Epithelial cell of esophagus (primary cell): ENCODE measurements around the gene PRCD.
A peak's percentile ranks its signal among the peaks of the same experiment; 100 is the strongest.

Experiments used
- DNase-seq: peaks from one replicate; pipeline ENCODE4 v3.0.0; 2010; ENCODE audit warnings: low read depth
- H3K4me3 ChIP-seq: 2 replicates; pipeline ENCODE4 v1.5.1; 2011; ENCODE audit warnings: mild to moderate bottlenecking, low read length, control low read depth
- TF ChIP-seq, protein P1 (sequence below): IDR thresholded peaks from 2 replicates; pipeline ENCODE4 v1.5.1; 2011; ENCODE audit warnings: low read depth, mild to moderate bottlenecking, low read length, control low read depth, inconsistent platforms; ENCODE audit not compliant: insufficient read depth; ENCODE audit errors: missing control alignments

Gene PRCD

DNA sequence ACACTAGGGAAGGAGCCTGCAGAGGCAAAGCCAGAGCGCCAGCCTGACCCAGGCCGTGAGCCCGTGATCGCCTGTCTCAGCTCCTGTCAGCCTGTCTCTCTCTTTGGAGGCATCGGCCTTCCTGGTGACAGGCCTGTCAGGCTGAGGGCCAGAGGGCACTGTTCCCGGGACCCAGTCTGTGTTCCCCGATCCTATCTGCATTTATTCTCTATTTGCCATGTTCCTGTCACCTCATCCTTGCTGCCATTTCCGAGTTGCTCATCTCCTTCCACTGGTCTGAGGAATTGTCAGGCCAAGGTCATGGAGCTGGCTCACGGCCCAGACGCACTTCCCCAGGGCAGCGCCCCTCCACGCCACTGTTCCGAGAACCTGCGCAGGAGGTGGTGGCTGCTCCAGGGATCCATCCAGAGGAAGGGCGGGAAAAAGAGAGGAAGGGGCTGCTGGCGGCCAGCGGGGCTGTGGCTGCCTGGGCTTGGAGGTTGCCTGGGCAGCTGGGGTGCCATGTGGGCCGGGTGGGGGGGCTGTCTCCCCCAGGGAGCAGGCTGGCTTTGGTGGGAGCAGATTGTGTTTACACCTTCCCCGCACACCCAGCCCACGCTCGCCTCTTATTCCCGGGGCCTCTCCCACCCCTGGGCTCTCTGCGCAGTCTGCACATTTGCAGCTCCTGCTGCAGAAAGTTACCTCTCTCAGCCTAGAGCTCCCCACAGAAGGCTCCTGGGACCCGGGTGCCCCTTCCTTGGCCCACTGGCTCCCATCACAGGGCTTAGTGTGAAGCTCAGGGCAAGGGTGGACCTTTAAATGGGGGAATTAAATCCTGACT, 4.9 kb downstream of the PRCD start:
- H3K4me3 ChIP-seq: no peak overlapping the region
- TF ChIP-seq, protein P1, sequence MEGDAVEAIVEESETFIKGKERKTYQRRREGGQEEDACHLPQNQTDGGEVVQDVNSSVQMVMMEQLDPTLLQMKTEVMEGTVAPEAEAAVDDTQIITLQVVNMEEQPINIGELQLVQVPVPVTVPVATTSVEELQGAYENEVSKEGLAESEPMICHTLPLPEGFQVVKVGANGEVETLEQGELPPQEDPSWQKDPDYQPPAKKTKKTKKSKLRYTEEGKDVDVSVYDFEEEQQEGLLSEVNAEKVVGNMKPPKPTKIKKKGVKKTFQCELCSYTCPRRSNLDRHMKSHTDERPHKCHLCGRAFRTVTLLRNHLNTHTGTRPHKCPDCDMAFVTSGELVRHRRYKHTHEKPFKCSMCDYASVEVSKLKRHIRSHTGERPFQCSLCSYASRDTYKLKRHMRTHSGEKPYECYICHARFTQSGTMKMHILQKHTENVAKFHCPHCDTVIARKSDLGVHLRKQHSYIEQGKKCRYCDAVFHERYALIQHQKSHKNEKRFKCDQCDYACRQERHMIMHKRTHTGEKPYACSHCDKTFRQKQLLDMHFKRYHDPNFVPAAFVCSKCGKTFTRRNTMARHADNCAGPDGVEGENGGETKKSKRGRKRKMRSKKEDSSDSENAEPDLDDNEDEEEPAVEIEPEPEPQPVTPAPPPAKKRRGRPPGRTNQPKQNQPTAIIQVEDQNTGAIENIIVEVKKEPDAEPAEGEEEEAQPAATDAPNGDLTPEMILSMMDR: no peak
- DNase-seq: no peak

- TF ChIP-seq, protein P1: no peak
- H3K4me3 ChIP-seq: no peak overlapping the region
- no peak for DNase-seq
Measured at GRCh38 chr17:76545918-76546555, 6.2 kb downstream of the PRCD start.

DNA sequence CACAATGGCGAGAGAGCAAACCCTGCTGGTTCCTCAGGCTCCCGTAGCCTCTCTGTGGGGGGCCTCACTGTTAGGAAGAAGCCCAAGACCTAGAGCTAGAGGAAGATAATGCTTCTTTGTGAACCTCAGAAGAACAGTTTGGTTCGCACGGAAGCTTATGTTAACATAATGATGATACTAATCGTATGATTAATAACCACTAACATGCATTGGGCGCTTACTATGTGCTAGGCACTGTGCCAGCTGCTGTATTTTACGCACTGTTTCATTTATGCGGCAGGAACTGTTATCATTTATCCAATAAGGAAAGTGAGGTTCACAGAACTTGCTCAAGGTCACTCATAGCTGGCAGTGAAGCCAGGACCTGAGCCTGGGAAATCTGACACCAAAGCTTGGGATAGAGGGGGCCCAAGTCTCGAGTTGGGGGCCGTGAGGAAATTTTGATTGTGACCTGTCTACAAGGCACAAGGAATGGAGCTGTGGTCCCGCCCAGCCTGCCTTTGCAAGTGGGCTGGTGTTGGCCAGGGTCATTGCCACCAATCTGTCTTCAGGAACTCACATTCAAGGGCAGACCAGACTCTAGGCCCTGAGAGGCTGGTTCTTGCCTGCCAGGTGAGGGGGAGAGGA, 6.8 kb downstream of the PRCD start:
- peak; percentile 91 for DNase-seq
- H3K4me3 ChIP-seq: no peak overlapping the region

GRCh38 chr17:76547183-76547641, 7.4 kb downstream of the PRCD start:
- peak; percentile 65 for DNase-seq
- TF ChIP-seq, protein P1: peak; percentile 59
- H3K4me3 ChIP-seq: peak overlapping the region; percentile 45

More for the DNA sequence above, 6.8 kb downstream of the PRCD start:
- TF ChIP-seq, protein P1: no peak

DNA sequence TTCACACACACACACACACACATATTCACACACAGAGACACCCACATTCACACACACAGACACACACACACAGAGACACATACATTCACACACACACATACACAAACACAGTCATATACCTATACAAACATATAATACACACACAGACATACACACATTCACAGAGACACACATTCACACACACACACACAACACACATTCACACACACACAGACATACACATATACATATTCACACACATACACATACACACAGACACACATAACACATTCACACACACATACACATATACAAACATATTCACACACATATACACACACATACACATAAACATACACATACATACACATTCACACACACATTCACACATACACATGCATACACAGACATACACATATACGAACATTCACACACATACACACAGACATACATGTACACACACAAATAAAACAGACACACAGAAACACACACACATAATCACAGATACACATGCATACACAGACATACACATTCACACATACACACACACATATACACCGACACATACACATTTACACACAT, 7.9 kb downstream of the PRCD start:
- TF ChIP-seq, protein P1: no peak
- no peak for DNase-seq

GRCh38 chr17:76548378-76549214, 8.8 kb downstream of the PRCD start:
- peak overlapping the region; percentile 45 for H3K4me3 ChIP-seq
- DNase-seq: no peak
- TF ChIP-seq, protein P1: no peak

More for the DNA sequence above, 7.9 kb downstream of the PRCD start:
- peak overlapping the region; percentile 45 for H3K4me3 ChIP-seq
